Activated naive CD4-positive, alpha-beta T cell treated with Interleukin-2 at 50 U/mL for 16 hours (primary cell): ENCODE data around the gene CDC5L.

Source experiments
- DNase-seq: peaks from one replicate; pipeline ENCODE4 v3.0.0-alpha.2; 2020

CDC5L gene

DNA sequence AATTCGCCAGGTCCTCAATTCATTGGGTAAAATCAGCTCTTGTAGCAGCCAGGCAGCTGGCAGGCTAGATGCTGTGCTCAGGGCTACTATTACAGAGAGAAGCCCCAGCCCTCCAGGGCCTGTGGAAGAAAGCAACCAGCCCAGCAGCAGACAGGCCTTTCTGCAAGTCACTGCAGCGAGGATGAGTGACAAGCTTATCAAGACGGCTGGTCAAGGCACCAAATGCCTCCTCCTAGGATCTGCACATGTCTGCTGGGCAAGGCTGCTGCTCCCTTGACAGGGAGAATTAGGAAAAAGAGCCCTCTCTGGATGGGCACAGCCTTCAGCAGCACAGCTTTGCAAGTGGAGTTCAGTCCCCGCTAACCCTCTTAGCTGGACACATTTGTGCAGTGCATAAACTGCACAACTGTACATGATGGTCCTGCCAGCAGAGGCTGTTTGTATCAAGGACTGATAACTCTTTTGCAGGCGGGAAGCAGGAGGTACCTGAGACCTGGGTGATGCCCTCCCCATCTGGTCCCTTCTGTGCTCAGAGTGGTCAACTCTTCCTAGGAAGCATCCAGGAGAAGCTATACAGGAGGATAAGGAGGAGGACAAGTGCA, 89.9 kb downstream of the CDC5L start:
- DNase-seq: no peak

DNA sequence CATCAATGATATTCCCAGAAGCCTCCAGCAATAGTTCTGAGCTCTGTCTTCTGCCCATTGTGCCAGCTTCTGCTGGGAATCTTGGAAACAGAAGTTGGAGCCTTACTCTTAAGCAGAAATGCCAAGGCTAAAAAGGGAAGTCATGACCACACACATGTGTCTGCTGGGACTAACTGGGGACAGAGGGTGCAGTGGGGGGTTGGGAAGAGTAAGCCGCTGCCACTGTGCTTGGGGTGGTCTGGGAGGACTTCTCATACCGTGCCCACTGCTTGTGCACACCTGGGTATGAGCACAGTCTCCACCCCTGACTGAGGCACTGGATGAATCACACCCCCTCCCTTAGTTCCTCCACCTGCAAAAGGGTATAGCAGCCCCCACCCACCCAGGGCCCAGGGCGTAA, 90.7 kb downstream of the CDC5L start:
- DNase-seq: no peak

DNA sequence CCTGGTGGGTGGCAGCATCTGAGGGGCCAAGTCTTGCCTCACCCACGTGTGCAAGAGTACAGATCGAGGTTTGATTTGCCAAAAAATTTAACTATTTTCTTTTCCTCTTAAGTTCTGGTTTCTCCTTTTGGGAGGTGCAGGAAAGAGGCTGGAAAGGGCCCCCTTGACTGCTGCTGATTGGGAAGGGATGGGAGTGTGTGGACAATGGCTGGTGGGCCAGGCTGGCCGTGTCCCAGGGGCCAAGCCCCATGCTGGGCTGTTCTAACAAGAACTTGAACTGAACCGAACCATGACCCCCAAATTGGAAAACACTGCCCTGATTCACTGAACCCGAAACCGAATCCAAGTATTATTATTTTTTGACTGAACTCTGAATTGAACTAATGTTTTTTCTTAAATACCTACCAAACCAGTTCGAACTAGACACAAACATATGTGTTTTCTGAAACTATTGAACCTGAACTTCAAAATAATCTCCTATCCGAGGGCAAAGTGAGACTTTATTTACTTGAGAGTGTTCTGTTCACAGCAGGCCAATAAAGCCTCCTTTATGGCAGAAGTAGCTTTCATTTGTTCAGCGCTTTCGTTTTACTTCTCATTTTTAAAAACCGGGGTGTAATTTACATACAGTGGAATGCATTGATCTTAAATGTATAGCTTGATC, 91.2 kb downstream of the CDC5L start:
- no peak for DNase-seq

DNA sequence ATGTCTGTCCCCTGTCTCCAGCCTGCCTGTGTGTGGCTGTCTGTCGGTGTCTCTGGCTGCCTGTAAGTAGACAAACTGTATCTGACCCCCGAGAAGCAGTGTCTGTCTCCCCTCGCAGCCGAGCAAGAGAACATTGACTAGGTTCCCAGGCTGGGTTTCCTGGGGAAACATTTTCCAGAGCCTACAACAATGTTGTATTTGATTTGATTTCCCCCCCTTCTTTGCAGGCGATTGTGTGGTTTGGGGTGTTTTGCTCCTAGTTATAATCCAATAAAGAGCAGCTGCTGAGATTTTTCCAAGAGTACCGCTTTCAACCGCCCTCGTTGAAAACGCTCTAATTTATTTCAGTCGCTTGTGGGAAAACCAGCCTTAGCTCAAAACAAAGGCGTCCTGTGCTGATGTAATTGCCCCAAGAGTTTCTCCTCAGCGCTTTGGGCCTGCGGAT, 92.6 kb downstream of the CDC5L start:
- no peak for DNase-seq

DNA sequence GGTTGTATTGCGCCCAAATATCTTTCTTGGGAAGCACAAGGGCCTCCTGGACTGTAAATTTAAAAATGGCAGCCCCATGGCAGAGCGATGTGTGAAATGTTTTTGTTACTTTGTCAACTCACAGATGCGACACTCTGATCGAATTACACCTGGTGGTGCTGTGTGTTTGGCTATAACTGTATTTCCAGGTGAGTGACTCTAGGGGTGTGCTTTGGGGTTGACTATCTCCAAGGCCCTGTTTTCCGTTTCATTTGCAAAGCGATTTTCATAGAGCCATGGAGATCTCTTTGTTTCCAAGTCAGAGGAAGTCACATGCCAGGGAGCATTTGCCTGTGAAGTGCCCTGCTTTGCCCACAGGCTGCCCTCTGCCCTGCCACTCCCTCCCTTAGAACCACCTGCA, 93.5 kb downstream of the CDC5L start:
- DNase-seq: no peak

DNA sequence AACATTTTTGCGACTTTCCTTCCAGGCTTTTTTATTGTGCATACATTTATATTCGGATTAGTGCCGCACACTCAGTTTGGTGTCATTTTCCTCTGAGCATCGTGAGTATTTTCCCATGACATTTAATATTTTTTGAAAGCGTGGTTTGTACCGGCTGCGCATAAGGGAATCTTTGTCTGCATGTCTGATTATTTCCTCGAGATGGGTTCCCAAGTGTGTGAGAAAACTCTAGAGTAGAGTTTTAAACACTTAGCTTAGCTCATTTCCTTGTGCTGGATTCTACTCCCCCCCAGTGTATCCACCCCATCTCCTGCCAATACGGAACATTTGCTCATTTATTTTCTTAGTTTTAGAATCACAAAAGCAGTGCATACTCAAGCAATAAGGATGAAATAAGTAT, 94.3 kb downstream of the CDC5L start:
- DNase-seq: no peak

DNA sequence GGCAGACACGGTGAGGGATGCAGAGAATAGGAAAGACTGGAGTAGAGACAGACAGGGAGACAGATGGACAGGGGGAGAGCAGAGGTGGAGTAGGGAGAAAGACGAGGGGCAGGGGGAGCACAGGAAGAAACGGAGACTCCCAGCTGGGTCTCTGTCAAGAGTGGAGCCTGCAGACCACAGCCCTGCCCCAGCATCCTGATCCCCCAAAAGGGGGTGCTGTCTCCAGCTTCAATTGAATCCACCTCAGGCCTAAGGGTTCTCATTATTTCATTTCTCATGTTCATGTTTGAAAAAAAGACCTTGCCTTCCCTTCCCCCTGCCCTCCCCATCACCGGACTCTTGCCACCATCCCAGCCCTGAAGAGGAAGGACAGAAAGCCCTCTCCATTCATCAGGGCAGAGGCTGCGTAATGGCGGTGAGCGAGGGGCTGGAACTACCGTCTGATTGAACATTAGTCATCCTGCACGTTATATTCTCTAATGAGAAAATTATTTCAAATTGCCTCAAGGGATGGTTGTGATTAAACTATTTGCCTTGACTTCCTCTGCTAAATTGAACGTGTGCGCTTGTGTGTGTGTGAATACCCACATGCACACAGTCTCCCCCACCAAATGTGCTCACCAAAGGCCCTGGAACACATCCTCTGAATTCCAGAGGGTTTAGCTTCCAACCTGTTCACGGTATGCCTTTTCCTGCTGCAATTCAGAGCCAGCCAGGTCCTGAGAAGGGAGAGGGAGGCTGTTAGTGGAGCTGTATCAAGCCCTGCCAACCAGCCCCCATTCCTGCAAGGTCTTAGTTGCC, 98.3 kb downstream of the CDC5L start:
- DNase-seq: no peak

DNA sequence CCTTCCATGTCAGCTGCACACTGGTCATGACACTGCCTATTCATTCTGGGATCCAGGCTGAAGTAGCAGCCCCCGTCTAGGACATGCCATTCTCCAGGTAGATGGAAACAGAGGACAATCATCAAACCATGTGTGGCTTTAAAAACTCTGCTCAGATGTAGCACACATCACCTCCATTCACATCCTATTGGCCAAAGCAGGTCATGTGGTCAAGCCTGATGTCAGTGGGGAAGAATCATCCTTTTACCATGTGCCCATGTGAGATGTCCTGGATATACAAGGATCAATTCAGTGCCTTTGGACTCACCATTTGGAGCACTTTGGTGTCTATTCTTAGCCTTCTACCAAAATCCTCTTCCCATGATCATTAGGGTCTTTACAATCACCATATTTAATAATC, 99.5 kb downstream of the CDC5L start:
- DNase-seq: no peak

DNA sequence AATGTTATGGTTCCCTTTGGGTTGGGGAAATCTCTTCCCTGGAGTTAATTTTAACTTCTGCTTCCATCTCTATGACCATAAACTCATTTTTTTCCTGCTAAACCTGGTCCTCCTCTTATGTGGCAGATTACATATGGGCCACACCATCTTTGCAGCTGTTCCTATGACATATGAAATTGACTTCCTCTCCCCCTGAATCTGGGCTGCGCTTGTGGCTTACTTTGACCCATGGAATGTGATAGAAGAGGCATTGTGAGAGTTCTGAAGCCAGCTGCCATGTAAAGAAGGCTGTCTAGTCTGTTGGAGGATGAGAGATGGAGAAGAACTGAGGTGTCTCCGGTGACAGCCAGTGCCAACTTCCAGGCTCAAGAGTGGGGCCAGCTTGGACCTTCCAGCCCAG, 100.1 kb downstream of the CDC5L start:
- DNase-seq: no peak

DNA sequence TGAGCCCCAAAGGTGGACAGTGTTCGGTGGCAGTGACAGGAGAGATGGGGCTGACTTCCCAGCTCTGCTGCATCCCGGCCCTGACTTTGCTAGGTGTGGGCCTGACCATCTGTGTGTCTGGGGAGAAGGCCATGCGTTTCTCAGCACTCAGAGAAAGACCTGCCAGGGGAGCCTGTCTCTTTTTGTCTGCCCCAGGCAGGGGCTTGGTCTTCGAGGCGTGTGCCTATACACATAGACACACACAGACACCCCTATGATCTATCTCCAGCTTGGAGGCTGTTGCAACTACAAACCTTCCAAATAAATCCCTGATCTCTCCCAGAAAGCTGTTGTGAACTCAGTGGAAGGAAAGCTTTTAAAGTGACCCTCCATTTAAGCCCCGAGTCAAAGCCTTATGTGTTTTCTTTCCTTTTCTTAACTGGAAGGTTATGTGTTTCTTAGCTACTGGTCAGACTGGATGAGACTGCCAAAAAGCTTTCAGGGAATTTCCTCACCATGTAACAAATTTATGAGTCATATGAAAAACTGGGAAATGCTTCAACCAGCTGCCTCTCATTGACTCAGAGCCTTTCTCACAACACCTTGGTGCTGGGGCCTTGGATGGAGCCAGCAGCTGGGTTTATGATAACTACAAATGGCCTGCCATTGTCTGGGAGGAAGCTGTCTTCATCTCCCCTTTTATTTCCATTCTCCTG, 102.6 kb downstream of the CDC5L start:
- no peak for DNase-seq

DNA sequence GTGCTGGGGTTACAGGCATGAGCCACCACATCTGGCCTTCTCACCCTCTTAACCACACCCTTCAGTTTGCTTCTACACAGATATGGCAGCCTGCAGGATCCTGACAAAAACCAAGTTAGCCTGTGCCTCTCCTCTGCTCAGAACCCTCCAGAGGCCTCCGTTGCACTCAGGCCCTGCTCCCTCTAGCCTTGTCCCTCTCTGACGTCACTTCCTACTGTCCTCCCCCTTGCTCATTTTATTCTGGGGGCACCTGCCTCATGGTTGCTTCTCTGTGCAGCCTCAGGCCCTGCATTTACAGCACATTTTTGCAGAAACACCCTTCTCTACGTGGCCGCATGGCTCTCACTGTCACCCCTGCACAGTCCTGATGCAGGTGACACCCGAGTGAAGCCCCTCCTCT, 105.6 kb downstream of the CDC5L start:
- no peak for DNase-seq

DNA sequence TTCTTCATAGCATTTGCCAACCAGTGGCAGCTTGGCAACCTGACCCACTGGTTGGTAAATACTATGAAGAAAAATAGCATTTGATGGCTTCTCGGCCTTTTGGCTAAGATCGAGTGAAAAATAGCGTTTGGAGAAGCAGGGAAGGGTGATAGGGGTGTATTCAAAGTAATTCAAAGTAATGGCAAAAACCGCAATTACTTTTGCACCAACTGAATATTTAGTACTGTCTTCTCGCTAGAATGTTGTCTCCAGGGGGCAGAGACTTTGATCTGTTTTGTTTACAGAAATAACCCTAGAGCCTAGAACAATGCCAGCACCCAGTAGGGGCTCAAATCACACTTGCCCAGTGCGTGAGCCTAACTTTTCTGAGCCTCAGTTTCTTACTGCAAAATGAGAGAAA, 106.1 kb downstream of the CDC5L start:
- no peak for DNase-seq

DNA sequence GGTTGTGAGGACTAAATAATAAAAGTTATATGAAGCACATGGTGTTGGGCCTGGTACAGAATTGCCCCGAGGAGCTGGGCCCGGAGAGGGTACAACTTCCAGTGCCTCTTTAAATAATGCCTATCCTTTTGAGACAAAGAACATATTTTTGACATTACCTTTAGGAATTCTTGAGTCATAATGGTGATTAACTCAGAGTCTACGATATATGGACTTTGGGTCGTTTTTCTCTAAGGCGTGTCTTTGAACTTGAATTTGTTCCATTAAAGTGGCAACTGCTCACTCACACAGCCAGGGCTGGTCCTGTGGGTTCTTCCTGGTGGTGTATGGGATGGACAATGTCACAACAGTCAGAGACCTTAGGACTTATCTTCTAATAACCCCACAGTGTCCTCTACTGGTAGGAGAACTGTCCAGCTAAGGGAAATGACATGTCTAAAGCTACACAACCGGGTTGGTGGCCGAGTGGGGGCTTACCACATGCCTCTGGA, 106.5 kb downstream of the CDC5L start:
- no peak for DNase-seq

DNA sequence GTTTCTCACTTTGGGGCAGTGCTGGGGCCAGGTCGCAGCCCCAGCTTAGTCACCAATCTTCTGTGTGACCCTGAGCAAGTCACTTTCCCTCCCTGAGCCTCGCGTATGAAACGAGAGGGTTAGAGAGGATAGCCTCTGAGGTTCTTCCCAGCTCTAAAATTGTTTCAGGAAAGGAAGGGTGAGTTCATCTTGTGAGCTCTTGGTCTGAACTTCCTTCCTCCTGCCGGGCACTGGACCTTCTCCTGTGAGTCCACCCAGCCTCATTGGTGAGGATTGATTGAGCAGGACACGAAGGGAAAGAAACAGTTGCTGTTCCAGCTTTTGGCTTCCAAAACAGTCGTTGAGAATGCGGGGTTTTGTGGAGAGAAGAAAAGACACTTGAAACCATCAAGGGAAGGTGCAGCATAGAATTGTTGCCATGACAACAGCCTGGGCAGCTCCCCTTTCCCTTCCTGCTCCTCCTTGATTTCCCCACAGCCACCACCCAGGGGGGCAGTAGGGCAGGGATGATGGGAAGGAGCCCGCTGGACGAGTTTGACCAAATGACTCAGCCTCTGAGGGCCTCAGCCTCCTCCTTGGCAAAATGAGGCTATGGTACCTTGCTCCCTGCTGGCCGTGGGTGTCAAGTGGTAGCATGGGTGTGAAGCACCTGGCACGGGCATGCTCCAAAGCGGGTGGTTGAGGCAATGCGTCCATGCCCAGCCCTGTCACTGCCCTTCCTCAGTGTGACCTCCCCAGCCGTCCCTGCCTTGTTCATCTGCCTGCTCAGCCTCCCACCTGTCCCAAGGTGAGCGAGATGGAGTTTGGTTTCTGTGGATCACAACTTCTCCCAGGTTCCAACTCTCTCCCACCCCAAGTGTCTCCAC, 107.8 kb downstream of the CDC5L start:
- DNase-seq: no peak

DNA sequence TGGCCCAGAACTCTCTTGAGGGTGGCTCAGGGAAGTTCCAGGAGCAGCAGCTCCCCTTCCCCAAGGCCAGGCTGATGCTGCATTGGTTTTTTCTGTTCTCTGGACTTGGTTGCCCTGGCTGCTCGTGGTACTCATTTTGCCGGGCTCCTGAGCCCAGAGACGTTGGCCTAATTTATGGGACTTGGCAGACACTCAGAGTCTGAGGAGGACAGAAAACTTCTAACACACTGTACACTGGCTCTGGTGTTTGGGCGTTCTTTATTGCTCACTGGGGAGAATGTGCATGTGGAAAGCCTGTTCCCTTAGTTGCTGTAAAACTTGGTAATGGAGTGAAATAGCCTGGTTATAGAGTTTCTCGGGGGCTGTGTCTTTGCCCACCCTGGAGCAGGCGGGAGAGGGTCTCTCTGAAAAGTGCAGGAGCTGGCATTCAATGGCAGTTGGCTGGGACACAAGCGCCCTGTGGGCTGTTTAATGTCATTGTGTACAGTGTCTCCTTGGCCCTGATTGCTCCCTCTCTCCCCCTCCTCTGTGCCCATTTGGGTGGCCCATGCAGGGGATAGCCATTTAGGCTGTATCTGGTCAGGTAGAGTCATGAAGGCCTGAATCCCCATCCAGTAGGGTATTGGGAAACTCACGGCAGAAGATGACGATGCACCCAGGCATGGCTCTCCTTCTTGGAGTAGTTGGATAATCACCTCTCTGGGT, 109.3 kb downstream of the CDC5L start:
- DNase-seq: no peak

DNA sequence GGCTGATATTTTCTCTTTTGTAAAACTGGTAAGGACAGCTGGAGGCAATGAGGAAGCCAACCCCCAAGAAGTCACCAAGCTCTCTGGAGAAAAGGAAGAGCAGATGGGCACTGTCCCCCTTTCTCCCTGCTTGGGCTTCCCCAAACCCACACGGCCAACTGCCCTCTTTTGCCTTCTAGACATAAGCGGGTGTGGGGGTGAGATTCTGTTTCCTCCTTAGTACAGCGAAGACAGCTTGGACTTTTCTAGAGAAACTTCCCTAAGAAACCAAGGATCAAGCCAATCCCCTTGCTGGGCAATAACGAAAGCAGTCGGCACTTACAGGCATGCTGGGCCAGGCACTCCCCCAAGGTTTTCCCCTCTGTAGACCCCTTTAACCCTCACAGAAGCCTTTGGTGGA, 110.3 kb downstream of the CDC5L start:
- no peak for DNase-seq

DNA sequence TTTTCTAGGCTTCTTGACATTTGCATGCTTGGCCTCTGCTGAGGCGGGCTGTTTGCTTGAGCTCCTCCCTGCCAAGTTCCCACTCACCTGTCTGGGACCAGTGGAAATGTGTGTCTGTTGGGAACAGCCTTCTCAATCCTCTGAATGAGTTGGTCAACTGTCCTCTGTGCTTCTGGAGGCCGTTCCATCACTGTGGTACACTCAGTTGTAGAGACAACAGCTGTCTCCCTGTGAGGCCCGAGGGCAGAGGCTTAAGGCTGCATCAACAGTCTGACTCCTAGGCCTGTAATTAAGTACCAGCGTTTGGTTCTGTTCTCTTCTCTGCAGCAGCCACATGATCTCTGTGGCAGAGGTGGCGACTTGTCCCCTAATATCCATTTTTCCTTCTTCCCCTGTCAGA, 110.9 kb downstream of the CDC5L start:
- DNase-seq: no peak

DNA sequence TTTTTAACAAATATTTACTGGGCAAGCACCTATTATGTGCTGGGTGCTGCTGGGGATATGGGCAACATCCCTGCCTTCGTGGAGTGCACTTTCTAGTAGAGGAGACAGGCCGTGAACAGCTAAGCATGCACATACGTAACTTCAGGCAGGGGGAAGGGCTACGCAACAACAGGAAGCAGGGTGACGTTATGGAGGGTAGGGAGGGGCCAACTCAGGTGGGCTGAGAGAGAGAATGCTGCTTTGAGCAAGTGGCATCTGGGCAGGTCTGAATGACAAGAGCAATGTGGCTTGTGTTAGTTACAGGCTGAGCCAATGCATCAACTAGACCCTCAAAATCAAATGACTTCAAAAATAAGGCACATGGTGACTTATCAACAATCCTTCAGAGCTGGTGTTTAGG, 112.1 kb downstream of the CDC5L start:
- no peak for DNase-seq
